AML-193 (cell line): ENCODE results near the gene CWF19L1.
"Not testable (repeated sequence)": the region's sequence is repeated elsewhere in the genome, so short reads cannot be mapped to it uniquely, and the experiment has no call there.

Experiments used
- DNase-seq, 2 experiments: peaks; one replicate each; lab custom pipeline; 2025; lab: John Stamatoyannopoulos, UW

Gene CWF19L1

GRCh38 chr10:100267239-100268104 lies at the start of gene CWF19L1:
TSS of gene CWF19L1 (minus strand) at chr10:100267638. CDS start at chr10:100267593, 45 bp downstream.
- DNase-seq, result peak; percentile 51 to 66

GRCh38 chr10:100315615-100316014 lies 48.2 kb upstream of the CWF19L1 start:
- no peak for DNase-seq

GRCh38 chr10:100311298-100311697 lies 43.9 kb upstream of the CWF19L1 start:
- no peak for DNase-seq

GRCh38 chr10:100307684-100308083 lies 40.2 kb upstream of the CWF19L1 start:
- DNase-seq, result no peak

- no peak for DNase-seq
These were observed 39.4 kb upstream of the CWF19L1 start for GRCh38 chr10:100306861-100307260.

- DNase-seq, result no peak
These were observed 37.0 kb upstream of the CWF19L1 start for GRCh38 chr10:100304414-100304813.

- DNase-seq, result peak; percentile 16 to 33
These were observed 36.4 kb upstream of the CWF19L1 start for GRCh38 chr10:100303724-100304319.

GRCh38 chr10:100301123-100301522 lies 33.7 kb upstream of the CWF19L1 start:
- DNase-seq, result not testable (repeated sequence)

- no peak for DNase-seq
These were observed 29.8 kb upstream of the CWF19L1 start for GRCh38 chr10:100297242-100297641.

- DNase-seq, result no peak
These were observed 25.6 kb upstream of the CWF19L1 start for GRCh38 chr10:100293066-100293465.

GRCh38 chr10:100292300-100292699 lies 24.9 kb upstream of the CWF19L1 start:
- DNase-seq, result peak in 1 of 2 experiments; percentile 20

GRCh38 chr10:100291356-100291755 lies 23.9 kb upstream of the CWF19L1 start:
- DNase-seq, result peak; percentile 36 to 62

GRCh38 chr10:100289641-100290040 lies 22.2 kb upstream of the CWF19L1 start:
- DNase-seq, result no peak

- DNase-seq, result no peak
These were observed 20.8 kb upstream of the CWF19L1 start for GRCh38 chr10:100288196-100288595.

GRCh38 chr10:100287756-100288155 lies 20.3 kb upstream of the CWF19L1 start:
- no peak for DNase-seq

- DNase-seq, result peak; percentile 65
These were observed 18.9 kb upstream of the CWF19L1 start, which contains the start of gene BLOC1S2 for GRCh38 chr10:100286051-100287033. TSS of gene BLOC1S2 (minus strand) at chr10:100286680. CDS start at chr10:100286659, 21 bp downstream.

- not testable (repeated sequence) for DNase-seq
These were observed 17.9 kb upstream of the CWF19L1 start for GRCh38 chr10:100285326-100285725.

- no peak for DNase-seq
These were observed 15.5 kb upstream of the CWF19L1 start for GRCh38 chr10:100282907-100283306.

GRCh38 chr10:100276971-100277370 lies 9.5 kb upstream of the CWF19L1 start:
- DNase-seq, result not testable (repeated sequence)

- DNase-seq, result no peak
These were observed 1.5 kb downstream of the CWF19L1 start for GRCh38 chr10:100265821-100266485.

GRCh38 chr10:100254191-100254590 lies 13.2 kb downstream of the CWF19L1 start:
- no peak for DNase-seq
